Measurements from ENCODE around the gene PTPRD.

The PTPRD gene

GRCh38 chr9:8783941-8784340, 1828.9 kb downstream of the PTPRD start:
- H3K27ac ChIP-seq, result no peak overlapping the region
- TF ChIP-seq EZH2 (IDR thresholded peaks at IDR 0.05), result no peak
- no peak for TF ChIP-seq FOXP2 (optimal IDR thresholded peaks at IDR 0.05; ENCODE audit: control extremely low read depth, extremely low read length, insufficient read depth)
- TF ChIP-seq POLR2AphosphoS5 (IDR thresholded peaks at IDR 0.05; ENCODE audit: borderline replicate concordance, low read depth, low read length), result no peak
- H3K36me3 ChIP-seq (ENCODE audit: insufficient read depth, low read length), result no peaks in the 10 kb centered on the region
- no peak overlapping the region for H3K4me3 ChIP-seq
- no peak for DNase-seq (ENCODE audit: low read depth, low spot score)
- H3K9ac ChIP-seq (ENCODE audit: insufficient read length), result no peak overlapping the region
- H3K9me3 ChIP-seq (ENCODE audit: low read depth, low read length), result no peaks in the 10 kb centered on the region

- no peak overlapping the region for H3K27ac ChIP-seq
- TF ChIP-seq POLR2AphosphoS5 (IDR thresholded peaks at IDR 0.05; ENCODE audit: borderline replicate concordance, low read depth, low read length), result no peak
- no peak for TF ChIP-seq FOXP2 (optimal IDR thresholded peaks at IDR 0.05; ENCODE audit: control extremely low read depth, extremely low read length, insufficient read depth)
- no peak for TF ChIP-seq EZH2 (IDR thresholded peaks at IDR 0.05)
- no peak overlapping the region for H3K9ac ChIP-seq (ENCODE audit: insufficient read length)
- no peak overlapping the region for H3K4me3 ChIP-seq
- DNase-seq (ENCODE audit: low read depth, low spot score), result no peak
- no peaks in the 10 kb centered on the region for H3K36me3 ChIP-seq (ENCODE audit: insufficient read depth, low read length)
- no peaks in the 10 kb centered on the region for H3K9me3 ChIP-seq (ENCODE audit: low read depth, low read length)
These were observed 1830.6 kb downstream of the PTPRD start for GRCh38 chr9:8782237-8782636.

- TF ChIP-seq EZH2 (IDR thresholded peaks at IDR 0.05), result no peak
- no peak for TF ChIP-seq FOXP2 (optimal IDR thresholded peaks at IDR 0.05; ENCODE audit: control extremely low read depth, extremely low read length, insufficient read depth)
- TF ChIP-seq POLR2AphosphoS5 (IDR thresholded peaks at IDR 0.05; ENCODE audit: borderline replicate concordance, low read depth, low read length), result no peak
- no peak for DNase-seq (ENCODE audit: low read depth, low spot score)
- H3K36me3 ChIP-seq (ENCODE audit: insufficient read depth, low read length), result no peaks in the 10 kb centered on the region
These were observed 1831.3 kb downstream of the PTPRD start for GRCh38 chr9:8781458-8781857.

GRCh38 chr9:8780386-8780785, 1832.4 kb downstream of the PTPRD start:
- Histone ChIP-seq H3K9ac (ENCODE audit: insufficient read length) (no peak overlapping the region), H3K4me3 (no peak overlapping the region), H3K9me3 (ENCODE audit: low read depth, low read length) (no peaks in the 10 kb centered on the region), H3K36me3 (ENCODE audit: insufficient read depth, low read length) (no peaks in the 10 kb centered on the region), H3K27ac (no peak overlapping the region)
- TF ChIP-seq EZH2 (IDR thresholded peaks at IDR 0.05) (no peak), POLR2AphosphoS5 (IDR thresholded peaks at IDR 0.05; ENCODE audit: borderline replicate concordance, low read depth, low read length) (no peak), FOXP2 (optimal IDR thresholded peaks at IDR 0.05; ENCODE audit: control extremely low read depth, extremely low read length, insufficient read depth) (no peak)
- no peak for DNase-seq (ENCODE audit: low read depth, low spot score)

More at GRCh38 chr9:8781458-8781857, 1831.3 kb downstream of the PTPRD start:
- Histone ChIP-seq H3K4me3 (no peak overlapping the region), H3K9me3 (ENCODE audit: low read depth, low read length) (no peaks in the 10 kb centered on the region), H3K9ac (ENCODE audit: insufficient read length) (no peak overlapping the region), H3K27ac (no peak overlapping the region)

- TF ChIP-seq FOXP2 (optimal IDR thresholded peaks at IDR 0.05; ENCODE audit: control extremely low read depth, extremely low read length, insufficient read depth) (no peak), EZH2 (IDR thresholded peaks at IDR 0.05) (no peak), POLR2AphosphoS5 (IDR thresholded peaks at IDR 0.05; ENCODE audit: borderline replicate concordance, low read depth, low read length) (no peak)
- Histone ChIP-seq H3K9me3 (ENCODE audit: low read depth, low read length) (no peaks in the 10 kb centered on the region), H3K4me3 (no peak overlapping the region), H3K9ac (ENCODE audit: insufficient read length) (no peak overlapping the region), H3K27ac (no peak overlapping the region), H3K36me3 (ENCODE audit: insufficient read depth, low read length) (no peaks in the 10 kb centered on the region)
- DNase-seq (ENCODE audit: low read depth, low spot score), result no peak
These were observed 1833.3 kb downstream of the PTPRD start for GRCh38 chr9:8779478-8779877.

GRCh38 chr9:8778356-8778755, 1834.4 kb downstream of the PTPRD start:
- Histone ChIP-seq H3K9me3 (ENCODE audit: low read depth, low read length) (no peaks in the 10 kb centered on the region), H3K9ac (ENCODE audit: insufficient read length) (no peak overlapping the region)
- DNase-seq (ENCODE audit: low read depth, low spot score), result no peak

GRCh38 chr9:8772302-8772701, 1840.5 kb downstream of the PTPRD start:
- TF ChIP-seq FOXP2 (optimal IDR thresholded peaks at IDR 0.05; ENCODE audit: control extremely low read depth, extremely low read length, insufficient read depth) (no peak), POLR2AphosphoS5 (IDR thresholded peaks at IDR 0.05; ENCODE audit: borderline replicate concordance, low read depth, low read length) (no peak), EZH2 (IDR thresholded peaks at IDR 0.05) (no peak)
- no peak overlapping the region for H3K9ac ChIP-seq (ENCODE audit: insufficient read length)
- no peaks in the 10 kb centered on the region for H3K36me3 ChIP-seq (ENCODE audit: insufficient read depth, low read length)
- H3K4me3 ChIP-seq, result no peak overlapping the region
- no peak for DNase-seq (ENCODE audit: low read depth, low spot score)
- no peak overlapping the region for H3K27ac ChIP-seq
- H3K9me3 ChIP-seq (ENCODE audit: low read depth, low read length), result no peaks in the 10 kb centered on the region

More at GRCh38 chr9:8778356-8778755, 1834.4 kb downstream of the PTPRD start:
- TF ChIP-seq EZH2 (IDR thresholded peaks at IDR 0.05) (no peak), FOXP2 (optimal IDR thresholded peaks at IDR 0.05; ENCODE audit: control extremely low read depth, extremely low read length, insufficient read depth) (no peak), POLR2AphosphoS5 (IDR thresholded peaks at IDR 0.05; ENCODE audit: borderline replicate concordance, low read depth, low read length) (no peak)
- Histone ChIP-seq H3K4me3 (no peak overlapping the region), H3K36me3 (ENCODE audit: insufficient read depth, low read length) (no peaks in the 10 kb centered on the region), H3K27ac (no peak overlapping the region)

GRCh38 chr9:8769153-8769552, 1843.6 kb downstream of the PTPRD start:
- Histone ChIP-seq H3K36me3 (ENCODE audit: insufficient read depth, low read length) (no peaks in the 10 kb centered on the region), H3K9me3 (ENCODE audit: low read depth, low read length) (no peaks in the 10 kb centered on the region), H3K9ac (ENCODE audit: insufficient read length) (no peak overlapping the region), H3K4me3 (no peak overlapping the region), H3K27ac (no peak overlapping the region)
- no peak for TF ChIP-seq EZH2 (IDR thresholded peaks at IDR 0.05)
- no peak for TF ChIP-seq POLR2AphosphoS5 (IDR thresholded peaks at IDR 0.05; ENCODE audit: borderline replicate concordance, low read depth, low read length)
- TF ChIP-seq FOXP2 (optimal IDR thresholded peaks at IDR 0.05; ENCODE audit: control extremely low read depth, extremely low read length, insufficient read depth), result no peak
- no peak for DNase-seq (ENCODE audit: low read depth, low spot score)

GRCh38 chr9:8766096-8766495, 1846.7 kb downstream of the PTPRD start:
- DNase-seq (ENCODE audit: low read depth, low spot score), result no peak
- Histone ChIP-seq H3K27ac (no peak overlapping the region), H3K36me3 (ENCODE audit: insufficient read depth, low read length) (no peaks in the 10 kb centered on the region), H3K9me3 (ENCODE audit: low read depth, low read length) (no peaks in the 10 kb centered on the region), H3K9ac (ENCODE audit: insufficient read length) (no peak overlapping the region), H3K4me3 (no peak overlapping the region)
- TF ChIP-seq EZH2 (IDR thresholded peaks at IDR 0.05) (no peak), FOXP2 (optimal IDR thresholded peaks at IDR 0.05; ENCODE audit: control extremely low read depth, extremely low read length, insufficient read depth) (no peak), POLR2AphosphoS5 (IDR thresholded peaks at IDR 0.05; ENCODE audit: borderline replicate concordance, low read depth, low read length) (no peak)
